Measurements from ENCODE around the gene C1RL.

- no peak for TF ChIP-seq POLR2A (IDR thresholded peaks at IDR 0.05; ENCODE audit: low read length)
- TF ChIP-seq CTCF (IDR thresholded peaks at IDR 0.05): no peak
- no peak for TF ChIP-seq ZSCAN20 (CRISPR knock-in tag; IDR thresholded peaks at IDR 0.05)
- TF ChIP-seq, protein P1, sequence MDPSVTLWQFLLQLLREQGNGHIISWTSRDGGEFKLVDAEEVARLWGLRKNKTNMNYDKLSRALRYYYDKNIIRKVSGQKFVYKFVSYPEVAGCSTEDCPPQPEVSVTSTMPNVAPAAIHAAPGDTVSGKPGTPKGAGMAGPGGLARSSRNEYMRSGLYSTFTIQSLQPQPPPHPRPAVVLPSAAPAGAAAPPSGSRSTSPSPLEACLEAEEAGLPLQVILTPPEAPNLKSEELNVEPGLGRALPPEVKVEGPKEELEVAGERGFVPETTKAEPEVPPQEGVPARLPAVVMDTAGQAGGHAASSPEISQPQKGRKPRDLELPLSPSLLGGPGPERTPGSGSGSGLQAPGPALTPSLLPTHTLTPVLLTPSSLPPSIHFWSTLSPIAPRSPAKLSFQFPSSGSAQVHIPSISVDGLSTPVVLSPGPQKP (IDR thresholded peaks at IDR 0.05; ENCODE audit: low read depth, low read length): no peak
- no peak for TF ChIP-seq RAD21 (conservative IDR thresholded peaks at IDR 0.05 in 1 of 2, IDR thresholded peaks at IDR 0.05 in 1 of 2)
- no peak for TF ChIP-seq MAZ (IDR thresholded peaks at IDR 0.05; ENCODE audit: borderline replicate concordance, low read depth, low read length)
Measured at GRCh38 chr12:7093486-7093885, 15.5 kb downstream of the C1RL start.
